M059J (cell line): ENCODE data around the gene KCNJ12. TPM values are rescaled to one million over a fixed set of nuclear protein-coding genes. Genes with fewer than 3 reads are reported as not detected.

Source experiments
- DNase-seq: peaks from one replicate; pipeline ENCODE4 v3.0.0-alpha.2; 2012; ENCODE audit warnings: low read depth
- total RNA-seq: library from RNA; depleted of rRNA; stranded (reverse); fragments of >200 nt; shearing (Covaris generic); gene quantifications from 2 replicates; pipeline ENCODE4 v1.2.3, GENCODE V29; 2014

Gene KCNJ12
- total RNA-seq, 1 experiment from 2014 or later: 0.22 TPM

GRCh38 chr17:21365016-21365415, 11.1 kb upstream of the KCNJ12 start:
- no peak for DNase-seq

DNA sequence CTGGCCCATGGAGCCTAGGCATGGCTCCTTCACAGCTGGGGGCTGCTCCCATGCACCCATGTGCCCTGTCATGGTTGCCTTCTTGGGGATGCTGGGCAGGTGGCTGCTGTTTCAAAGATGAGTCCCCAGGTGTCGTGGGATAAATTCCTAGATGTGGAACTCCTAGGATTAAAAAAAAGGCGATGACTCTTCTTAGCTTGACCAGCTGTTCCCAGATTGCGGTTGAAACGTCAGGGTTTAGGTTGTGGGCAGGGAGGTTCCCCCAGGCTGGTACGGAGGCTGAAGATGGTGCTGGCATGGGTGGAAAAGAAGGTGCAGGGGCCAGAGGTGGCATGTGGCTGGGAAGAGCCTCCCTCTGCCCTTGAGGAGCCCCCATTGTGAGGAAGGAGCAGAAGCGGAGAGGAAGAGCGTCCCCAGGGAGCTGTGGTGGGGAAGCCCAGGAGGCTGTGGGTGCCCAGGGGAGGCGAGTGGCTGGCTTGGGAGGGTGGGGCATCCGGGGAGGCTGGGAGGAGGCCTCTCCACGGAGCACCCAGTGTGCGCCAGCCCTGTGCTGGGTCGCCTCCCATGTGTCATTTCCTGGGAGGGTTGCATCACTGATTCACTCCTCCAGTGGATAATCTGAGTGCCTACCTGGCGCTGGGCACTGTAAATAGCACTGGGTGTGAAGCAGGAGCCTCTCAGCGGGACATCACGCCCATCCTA, 7.5 kb upstream of the KCNJ12 start:
- DNase-seq: no peak

- DNase-seq: no peak
These were observed 6.8 kb upstream of the KCNJ12 start for GRCh38 chr17:21369395-21369794.

DNA sequence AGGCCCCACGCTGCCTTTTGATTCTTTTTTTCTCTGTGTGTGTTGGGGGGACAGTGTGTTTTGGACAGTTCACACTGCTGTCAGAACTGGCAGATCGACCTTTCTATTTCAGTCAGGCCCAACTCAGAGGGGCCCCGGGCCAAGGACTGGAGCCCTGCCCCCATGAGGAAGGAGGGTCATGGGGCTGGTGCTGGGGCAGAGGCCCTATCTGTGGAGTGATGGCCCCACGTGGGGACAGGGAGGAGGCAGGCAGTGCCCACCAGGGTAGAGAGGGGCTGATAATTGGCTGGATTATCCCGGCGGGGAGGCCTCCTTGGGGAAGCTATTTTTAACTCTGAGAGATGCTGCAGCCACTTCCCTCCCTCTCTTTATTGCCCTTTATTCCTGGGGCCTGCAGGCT, 5.7 kb upstream of the KCNJ12 start:
- DNase-seq: no peak

DNA sequence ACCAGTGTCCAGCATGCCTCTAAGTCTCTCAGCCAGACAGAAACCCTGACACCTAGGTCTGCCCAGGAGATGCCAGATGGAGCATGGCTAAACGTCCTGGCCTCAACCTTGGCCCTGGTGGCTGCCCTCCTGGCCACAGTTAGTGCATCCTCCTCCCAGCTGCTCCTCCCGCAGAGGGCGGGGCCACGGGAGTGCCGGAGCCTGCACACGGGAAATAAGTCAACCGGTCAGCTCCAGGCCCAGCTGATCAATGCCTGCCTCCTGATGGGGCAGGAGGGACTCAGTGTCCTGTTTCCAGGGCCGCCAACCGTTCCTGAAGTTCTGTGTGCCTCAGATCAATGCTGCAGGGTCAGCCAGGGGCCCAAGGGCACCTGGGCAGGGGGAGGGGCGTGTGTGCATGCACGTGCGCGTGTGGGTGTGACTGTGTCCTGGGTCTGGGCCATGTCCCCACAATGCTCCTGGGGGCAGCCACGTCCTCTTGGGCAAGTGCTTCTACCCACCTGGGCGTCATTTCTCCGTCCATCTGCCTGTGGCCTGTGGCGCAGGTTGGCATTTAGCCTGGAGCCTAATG, 4.6 kb upstream of the KCNJ12 start:
- no peak for DNase-seq

DNA sequence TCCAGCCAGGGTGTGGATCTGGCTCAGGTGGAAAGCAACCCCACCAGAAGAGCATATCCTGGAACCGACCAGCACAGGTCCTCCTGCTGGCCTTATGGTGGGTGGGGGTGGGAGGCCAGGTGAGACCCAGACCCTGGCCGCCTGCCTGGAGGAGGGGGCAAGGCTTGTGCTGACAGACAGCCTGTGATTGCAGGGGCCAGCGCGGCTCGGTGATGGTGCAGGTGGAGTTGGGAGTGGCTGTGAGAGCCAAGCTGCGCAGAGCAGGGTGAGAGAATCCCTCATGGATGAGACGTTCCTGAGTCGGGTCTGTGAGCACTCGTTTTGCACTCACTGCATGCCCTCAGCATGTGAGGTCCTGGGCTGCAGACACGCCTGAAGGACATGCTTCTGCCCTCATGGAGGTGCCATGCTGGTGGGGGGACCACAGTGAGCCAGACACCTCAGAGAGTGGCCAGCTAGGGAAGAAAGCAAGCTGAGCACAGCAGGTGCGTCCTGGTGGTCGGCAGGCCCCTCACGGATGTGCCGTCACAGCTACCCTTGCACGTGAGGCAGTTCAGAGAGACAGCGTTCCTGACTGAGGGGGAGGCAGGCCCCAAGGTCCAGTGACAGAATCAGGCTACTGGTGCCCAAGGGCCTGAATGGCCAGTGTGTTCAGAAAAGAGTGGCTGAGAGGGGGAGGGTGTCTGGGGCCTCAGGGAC, 3.8 kb upstream of the KCNJ12 start:
- no peak for DNase-seq

GRCh38 chr17:21373036-21373435, 3.1 kb upstream of the KCNJ12 start:
- DNase-seq: no peak

DNA sequence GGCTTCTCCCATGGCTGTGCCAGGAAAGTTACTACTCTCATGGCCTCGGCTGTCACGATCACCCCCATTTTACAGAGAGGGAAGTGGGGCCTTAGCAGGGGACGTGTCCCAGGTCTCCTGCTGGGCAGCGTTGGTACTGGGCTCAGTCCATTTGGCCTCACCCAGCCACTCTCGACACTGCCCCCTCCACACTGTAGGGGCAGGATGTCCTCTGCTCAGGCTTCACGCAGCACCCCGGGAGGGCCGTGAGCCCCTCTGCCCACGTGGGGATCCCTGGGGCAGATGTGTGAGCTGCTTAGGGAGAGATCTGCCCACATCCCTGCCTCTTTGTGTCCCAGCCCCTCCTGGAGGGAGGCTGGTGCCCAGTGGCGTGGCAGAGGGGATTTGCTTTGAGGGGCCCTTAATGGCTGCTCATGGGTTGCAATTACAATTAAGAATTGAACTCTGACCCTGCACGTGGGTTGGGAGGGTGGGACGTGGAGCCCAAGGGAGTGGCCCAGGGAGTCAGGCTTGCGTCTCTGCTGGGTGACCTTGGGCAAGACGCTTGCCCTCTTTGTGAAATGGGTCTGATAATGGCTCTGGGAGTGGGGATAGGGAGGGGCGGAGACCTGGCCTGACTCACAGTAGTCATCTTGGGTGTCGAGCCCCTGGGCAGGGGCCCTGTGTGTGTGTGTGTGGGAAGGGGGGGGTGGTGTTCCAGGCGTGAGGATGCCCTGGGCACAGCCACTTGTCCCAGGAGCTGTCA, 2.3 kb upstream of the KCNJ12 start:
- no peak for DNase-seq

- DNase-seq: no peak
These were observed 1.6 kb upstream of the KCNJ12 start for GRCh38 chr17:21374441-21375161.

- DNase-seq: no peak
These were observed 996 bp upstream of the KCNJ12 start for GRCh38 chr17:21375162-21375560.

- DNase-seq: no peak
These were observed 438 bp upstream of the KCNJ12 start for GRCh38 chr17:21375757-21376080.

DNA sequence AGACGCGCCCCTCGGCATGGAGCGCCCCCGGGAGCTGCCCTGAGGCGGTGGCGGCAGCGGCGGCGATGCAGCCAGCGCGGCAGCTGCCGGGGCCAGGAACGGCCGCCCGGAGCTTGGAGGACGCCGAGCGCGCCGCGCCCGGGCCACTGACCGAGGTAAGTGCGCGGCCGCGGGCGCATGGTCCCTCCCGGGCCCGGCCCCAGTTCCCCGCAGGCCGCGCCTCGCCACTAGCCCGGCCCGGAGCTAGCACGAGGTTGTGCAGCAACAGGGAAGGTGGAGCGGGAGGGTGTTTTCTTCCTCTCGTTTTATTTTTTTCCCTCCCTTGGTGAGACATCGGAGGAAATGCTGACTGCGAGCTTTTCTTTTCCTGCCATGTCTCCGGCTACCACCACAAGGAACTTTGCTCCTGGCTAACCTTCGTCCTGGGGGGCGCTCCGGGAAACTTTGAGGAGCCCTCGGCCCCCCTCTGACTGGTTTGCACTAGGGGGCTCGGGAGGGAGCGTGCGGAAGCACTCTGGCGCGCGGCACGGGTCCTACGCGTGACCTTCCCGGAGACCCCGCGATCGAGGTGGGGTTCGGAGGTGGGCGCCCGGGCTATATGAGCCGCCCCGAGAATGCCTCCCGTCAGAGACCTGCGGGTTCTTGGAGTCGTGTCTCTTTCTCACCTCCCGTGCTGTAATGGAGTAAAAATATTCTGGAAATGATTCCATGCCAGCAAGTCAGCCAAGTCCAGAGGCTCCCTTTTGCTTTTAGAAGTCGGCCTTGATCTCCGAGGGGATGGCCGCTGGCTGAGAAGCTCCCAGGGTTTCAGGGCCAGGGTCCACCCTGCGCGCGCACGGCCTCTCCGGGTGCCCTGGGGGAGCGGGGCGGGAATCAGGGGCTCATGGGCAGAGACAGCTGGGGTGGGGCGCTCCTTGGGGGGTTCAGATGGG, 868 bp downstream of the KCNJ12 start:
- peak; percentile 46 for DNase-seq

DNA sequence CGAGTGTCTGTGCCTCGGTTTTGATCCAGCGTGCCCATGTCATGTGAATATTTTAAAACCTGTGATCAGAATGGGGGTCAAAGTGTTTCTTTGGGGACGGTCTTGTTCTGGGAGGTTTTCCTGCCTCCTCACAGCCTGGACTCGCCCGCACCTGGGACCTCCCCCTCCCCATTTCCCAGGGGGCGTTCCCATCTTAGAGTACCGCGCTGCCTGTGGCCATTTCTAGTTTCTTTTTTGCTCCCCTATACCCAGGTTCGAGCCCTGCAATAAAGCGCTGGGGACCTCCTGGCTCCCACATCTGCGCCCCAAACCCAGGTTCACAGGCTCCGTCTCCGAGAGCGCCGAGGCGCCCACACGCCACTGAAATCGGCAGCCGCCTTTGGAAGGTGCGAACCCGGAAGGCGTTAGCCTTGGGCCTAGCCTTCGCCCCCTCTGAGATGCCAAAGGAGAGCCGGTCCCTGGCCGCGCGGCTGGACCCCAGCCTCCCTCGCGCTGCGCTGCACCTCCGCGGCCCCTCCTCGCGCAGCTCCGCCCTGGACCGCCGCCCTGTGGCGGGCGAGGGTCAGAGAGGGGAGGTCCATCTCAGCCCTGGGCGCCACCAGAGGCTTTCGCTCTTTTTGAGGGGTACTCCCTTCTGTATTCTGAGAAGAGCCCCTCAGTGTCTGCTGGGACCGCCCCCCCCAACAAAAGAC, 1.7 kb downstream of the KCNJ12 start:
- no peak for DNase-seq

- DNase-seq: no peak
These were observed 2.4 kb downstream of the KCNJ12 start for GRCh38 chr17:21378553-21378952.

- no peak for DNase-seq
These were observed 3.0 kb downstream of the KCNJ12 start for GRCh38 chr17:21379080-21379711.

- no peak for DNase-seq
These were observed 4.5 kb downstream of the KCNJ12 start for GRCh38 chr17:21380659-21381058.

DNA sequence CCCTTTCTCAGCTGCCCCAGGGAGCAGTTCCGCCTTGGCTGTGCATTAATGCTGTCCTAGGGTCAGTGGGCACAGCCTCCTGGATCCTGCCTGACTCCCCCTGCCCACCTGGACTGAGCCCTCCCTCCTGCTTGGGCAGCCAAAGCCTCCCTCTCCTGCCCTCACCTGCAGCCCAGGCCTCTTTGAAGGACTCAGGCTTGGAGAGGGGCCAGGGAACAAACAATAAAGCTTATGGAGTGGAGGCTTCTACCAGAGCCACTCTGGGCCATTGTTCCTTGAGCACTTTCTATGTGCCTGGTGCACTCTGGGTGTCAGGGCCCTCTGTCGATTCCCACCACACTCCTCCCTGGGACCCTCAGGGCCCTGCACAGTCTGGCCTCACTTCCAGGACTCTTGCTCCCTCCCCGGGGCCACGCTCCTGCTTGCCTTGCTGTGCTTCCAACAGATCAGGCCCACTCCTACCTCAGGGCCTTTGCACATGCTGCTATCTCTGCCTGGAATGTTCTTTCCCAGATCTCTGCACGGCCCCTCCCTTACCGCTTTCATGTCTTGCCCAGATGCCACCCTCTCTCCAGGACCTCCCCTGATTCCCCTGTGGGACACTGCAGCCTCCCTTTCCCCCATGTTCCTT, 5.0 kb downstream of the KCNJ12 start:
- no peak for DNase-seq

- no peak for DNase-seq
These were observed 6.7 kb downstream of the KCNJ12 start for GRCh38 chr17:21382560-21383495.
